ENCODE data around the gene PPP6R1.

The PPP6R1 gene

DNA sequence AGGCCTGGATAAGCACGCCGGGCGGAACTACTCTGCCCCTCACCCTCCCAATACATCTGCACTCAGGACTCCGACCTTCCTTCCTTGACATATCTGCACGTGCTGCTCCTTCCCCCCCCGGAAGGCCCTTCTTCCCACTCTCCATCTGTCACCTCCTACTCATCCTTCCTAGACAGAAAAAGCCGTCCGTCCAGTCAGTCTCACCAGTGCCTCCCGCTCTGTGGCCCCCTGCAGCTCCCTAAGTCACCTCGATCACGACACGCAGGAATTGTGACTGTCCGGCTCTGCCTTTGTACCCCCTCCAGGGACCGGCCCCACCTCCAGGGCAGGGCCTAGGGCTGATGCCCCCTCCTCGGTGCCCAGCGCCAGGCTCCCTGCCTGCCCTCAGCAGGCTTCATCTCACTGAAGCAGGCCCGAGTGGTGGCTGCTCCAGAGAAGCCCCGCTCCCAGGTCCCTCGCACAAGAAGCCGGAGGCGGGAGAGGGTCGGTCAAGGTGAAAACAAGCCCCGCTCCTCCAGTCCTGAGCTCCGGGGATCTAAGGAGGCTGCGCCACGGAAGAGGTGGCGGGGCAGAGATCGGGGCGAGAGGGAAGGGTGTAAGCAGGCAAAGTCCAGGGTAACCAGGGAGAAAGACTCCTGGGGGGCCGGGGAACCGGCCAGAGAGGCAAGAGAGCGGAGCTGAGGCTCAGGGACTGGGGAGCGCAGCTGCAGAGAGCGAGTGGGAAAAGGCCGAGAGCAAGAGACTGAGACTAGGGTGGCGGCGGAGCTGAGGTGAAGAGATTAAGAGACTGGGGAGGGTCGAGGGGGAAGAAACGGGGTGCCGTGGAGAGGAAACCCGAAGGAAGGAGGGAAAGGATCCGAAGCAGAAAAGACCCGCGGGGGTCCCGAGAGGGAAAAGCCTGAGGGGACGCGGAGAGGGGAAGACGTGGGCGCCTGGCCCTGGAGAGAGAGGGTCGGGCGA, 1.1 kb downstream of the PPP6R1 start:
- DNase-seq: peak; percentile 60

DNA sequence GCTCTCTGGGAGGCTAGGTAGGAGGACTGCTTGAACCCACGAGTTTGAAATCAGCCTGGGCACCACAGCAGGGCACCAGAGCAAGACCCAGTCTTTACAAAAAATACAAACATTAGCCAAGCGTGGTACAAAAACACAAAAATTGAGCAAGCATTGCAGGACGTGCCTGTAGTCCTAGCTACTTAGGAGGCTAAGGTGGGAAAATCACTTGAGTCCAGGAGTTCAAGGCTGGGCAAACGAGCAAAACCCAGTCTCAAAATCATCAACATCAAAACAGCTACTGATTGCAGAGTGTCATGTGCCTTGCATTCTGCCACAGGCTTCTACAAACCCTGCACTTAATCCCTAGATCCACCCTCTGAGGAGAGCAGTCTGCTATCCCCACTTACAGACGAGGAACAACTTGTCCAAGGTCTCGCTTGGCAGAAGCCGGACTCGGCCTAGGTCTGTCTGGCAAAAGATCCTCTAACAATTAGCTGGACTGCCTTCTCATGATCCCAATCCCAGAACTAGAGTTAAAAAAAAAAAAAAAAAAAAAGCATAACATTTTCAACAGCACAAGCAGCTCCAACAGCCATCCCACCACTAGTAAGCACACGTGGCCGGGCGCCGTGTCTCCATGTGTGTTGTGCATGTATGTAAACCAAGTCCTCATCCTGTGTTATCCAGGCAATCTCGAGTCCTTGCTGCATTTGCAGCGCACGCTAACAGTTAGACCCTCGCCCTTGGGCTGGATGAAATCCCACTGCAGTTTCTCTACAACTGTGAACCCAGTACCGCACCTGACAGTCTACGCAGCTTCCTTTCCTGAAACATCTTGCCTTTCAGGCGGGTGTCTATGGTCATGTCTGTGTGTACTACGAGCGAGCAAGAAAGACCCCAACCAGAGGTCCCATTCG, 2.0 kb downstream of the PPP6R1 start:
- DNase-seq: no peak

DNA sequence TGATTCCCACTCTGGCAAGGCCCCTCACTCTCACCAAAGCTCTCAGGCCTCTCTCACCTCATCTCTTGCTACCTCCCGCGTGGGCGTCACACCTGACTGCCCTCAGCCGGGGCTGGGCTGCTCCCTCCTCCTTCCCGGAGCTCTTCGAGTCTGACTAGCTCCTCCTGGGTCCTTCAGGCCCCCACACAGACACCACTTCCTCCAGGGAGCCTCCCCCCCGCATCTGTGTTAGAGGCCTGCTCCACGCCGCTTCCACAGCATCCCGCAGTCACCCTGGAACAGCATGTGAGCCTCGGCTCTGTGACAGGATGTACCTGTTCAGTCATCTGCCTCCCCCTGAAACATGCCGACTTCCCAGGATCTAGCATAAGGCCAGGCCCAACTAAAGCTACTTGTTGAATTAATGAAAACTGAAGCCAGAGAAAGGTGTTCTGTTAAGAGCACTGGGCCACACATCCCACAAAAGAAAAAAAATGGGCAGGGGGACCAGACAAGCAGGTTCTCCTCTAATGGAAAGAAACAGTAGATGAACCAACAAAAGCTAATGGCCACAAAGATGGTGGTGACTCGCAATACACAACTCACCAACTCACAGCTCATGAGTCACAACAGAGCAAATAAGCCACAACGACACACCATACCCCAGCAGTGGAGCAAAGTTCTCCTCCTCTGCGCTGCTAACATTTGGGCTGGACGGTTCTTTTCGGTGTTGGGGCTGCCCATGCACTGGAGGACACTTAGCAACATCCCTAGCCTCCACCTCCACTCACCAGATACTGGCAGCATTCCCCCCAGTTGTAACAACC, 3.0 kb downstream of the PPP6R1 start:
- no peak for DNase-seq

DNA sequence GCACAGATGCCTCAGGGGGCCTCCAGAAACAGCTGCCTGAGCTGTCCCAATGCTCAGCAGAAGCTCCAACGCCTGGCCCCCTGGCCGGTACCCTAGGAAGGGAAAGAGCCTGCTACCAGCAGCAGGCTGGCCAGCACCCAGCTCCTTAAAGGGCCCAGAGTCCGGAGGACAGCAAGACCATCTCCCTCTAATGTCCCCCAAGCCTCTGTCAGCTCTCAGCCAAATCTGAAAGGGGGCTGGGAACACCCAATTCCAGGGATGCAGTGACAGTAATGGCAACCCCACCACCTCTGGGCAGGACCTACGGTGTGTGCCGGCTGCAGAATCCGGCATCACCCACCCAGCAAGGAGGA, 4.2 kb downstream of the PPP6R1 start:
- no peak for DNase-seq

DNA sequence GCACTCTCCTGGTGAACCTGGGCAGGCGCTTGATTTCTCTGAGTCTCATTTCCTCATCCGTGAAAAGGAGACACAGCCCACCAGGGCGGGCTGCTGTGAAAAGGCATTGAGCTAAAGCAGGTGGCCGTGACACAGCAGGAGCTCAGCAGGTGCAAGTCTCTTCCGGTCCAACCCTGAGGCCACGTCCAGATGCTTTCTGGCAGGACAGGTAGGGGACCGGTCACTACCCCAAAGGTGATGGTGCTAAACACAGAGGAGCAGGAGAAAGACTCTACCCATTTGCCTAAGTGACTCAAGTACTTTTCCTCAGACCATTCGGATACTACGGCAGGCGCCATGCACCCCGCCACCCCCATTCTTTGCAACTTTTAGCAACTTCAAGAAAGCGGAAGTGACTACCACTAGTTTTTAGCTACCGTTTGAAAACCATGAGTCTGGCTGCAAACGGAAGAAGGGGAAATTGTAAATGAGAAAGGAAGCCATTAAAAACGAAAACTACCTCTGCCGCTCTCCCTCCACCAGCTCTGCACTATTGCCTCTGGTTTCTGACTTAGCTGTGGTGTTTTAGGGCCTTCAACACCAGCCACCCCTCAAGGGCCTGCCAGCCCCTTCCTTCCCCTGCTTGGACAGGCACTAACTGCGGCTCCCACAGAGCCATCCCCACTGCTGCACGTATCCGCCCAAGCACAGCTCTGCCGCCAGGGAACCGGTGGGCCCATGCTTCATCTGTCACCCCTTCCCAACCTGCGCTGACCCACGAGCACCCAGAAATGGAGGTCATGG, 4.8 kb downstream of the PPP6R1 start:
- peak; percentile 83 for DNase-seq

DNA sequence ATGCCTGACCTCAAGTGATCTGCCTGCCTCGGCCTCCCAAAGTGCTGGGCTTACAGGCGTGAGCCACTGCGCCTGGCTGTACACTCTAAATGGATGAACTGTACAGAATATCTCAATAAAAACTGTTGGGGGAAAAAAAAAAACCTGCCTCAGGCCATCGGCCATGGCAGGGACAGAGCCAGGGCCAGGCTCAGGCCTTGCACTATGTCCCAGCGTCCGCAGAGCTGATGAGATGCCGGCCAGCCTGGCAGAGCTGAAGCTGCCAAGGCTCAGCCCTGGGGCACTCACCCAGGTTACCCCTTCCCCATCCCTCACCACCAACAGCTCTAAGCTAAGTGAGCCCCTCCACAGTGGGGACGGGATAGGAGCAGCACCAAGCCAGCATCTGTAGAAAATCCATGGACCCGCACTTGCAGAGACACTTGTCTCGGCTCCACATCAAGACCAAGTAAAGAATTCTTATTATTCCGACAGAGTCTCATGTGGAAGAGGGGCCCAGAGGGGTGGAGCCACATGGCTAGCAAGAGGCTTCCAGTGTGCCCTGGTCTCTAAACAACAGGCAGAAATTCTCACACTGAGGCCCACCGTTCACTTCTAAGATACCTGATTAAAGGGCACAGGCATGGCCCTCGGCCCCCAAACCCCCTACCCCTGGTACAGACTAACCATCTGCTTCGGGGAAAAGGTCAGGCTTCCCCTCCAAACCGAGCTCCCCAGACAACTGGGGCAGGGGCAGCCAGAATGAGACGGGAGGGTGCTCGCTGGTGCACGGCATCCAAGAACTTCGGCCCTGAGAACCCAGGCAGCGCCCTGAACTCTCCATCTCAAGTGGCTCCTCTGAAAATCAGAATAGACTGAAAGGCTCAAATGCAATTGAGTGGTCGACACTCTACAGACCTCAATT, 5.8 kb downstream of the PPP6R1 start:
- DNase-seq: no peak

DNA sequence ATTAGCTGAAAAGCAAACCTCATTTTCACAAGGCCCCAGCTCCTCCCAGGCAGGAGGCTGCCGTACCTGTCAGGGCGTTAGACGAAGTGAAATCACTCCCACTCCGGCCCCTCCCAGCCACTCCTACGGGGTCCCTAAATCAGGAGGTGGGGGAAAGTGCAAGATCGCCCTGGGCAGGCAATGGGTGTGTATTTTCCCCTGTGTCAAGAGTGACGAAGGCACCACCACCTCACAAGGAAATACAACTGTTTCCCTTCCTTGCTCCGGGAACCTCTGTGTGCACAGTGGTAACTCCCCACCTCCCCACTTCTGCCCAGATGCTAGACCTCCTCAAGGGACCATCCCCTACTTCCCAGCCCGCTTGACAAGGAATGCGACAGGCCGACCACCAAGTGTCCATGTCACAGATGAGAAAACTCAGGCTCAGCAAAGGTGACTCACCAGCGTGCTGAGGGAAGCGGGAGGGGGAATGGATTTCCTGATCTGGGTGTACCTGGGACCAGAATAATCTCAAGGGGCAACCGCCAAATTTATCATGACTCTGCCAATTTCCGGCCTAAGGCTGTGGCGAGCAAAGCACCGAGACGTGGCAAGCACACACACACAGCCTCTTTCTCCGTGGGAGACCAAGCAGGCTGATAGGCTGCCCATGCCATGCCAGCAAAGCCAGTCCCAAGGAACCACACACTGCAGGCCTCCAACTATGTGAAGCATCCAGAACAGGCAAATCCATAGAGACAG, 7.3 kb downstream of the PPP6R1 start:
- DNase-seq: no peak

DNA sequence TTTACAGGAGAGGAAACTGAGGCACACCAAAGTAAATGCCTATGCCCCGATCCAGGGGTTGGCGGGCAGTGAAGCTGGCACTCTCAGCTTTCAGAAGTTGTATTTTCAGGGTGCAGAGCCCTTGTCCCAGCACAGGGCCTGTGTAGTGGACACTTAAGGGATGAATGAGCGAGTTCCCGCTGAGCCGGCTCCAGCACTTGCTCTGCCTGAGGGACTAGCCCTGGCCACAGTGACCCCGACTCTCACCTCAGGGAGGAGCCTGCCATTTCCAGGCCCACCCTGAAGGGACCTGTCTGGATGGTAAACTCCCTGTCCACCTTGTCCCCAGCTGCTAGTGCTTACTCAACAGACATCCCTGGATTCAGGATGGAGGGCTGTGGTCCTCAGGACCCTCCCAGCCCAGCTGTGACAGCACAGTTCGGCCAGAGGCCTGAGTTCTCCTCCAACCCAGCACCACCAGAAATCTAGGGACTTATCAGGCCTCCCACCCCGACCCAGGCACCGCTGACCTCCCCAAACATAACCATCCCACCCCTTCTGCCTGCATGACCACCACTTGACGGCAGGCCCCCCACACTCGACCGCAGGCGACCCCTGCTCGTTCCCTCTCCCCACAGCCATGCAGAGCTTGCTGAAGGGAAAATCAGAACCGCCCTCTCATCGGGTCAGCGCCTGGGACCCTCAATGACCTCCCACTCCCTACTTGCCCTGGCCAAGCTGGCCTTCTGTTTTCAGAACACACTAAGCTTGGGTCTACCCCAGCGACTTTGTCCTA, 8.4 kb downstream of the PPP6R1 start:
- no peak for DNase-seq

DNA sequence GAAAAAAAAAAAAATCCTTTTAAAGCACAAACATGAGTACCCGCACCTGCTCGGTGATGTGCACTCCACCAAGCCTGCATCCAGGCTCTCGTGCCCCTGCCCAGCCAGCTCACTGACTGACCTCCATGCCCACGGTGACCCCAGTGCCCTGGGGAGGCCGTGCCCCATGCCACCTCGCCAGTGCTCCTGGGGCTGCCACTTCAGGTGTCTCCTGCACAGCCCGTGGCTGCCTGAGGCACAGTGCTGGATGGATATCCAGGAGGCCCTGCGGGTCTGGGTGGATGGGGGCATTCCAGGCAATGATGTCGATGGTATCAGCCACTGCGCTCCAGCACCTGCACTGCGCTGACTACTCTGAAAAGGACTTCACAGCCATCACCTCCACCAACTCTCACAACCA, 9.0 kb downstream of the PPP6R1 start:
- no peak for DNase-seq

DNA sequence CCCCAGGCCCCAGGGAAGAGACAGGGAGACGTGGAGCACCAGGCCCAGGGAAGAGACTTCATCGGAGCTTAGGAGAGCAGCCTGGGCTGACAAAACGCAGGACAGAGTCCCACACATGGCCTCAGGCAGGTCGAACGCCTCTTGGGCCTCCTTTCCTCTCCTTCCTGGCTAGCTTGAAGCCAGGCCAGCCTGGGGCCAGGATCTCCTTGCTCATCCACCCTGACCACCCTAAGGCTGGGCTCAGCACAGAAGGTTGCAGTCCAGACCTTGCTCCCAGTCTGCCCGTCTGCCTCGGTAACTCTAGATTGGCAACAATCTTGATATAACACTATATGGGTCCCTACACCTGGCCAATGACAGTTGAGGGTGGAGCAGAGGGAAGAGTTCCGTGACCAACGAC, 10.1 kb downstream of the PPP6R1 start:
- no peak for DNase-seq

DNA sequence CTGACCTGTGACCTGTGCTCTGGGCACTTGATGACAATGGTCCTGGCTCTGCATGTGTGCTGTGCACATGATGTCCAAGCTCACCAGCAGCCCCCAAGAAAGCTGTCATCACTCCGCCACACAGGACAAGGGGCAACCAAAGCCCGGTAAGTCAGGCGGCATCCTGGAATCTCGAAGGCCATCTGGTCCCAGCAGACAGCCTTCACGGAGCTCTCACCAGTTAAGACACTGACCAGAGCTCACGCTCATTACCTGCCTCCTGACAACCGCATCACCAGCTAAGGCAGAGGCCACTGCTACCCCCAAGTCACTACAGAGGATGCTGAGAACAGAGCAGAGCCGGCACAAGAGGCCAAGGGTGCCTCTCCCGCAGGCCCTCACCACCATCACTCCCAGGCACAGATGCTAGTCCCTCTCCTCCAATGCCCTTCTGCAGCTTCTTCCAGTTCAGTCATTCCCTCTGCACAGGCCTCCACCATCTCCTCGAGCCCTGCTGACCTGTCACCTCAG, 10.6 kb downstream of the PPP6R1 start:
- DNase-seq: no peak

DNA sequence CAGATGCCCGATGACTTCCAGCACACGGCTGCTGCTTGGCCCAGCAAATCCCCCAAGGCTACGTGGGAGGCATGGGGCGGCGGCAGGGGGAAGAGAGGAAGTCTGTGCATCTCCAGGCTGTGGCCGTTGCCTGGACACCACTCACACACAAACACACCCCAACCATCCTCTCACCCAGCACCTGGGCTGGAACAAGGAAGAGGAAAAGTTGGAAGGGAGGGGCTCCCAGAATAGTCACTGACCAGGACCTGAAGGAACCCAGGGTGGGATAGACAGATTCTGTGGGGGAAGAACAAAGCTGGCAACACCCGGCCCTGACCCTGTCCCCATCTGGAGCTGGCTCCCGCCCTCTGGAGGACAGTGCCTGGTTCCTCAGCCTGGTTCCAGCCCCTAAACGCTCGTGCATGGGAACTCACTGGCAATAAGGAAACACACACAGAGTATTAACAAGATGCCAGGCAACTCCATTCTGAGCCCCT, 11.2 kb downstream of the PPP6R1 start:
- peak; percentile 40 for DNase-seq

DNA sequence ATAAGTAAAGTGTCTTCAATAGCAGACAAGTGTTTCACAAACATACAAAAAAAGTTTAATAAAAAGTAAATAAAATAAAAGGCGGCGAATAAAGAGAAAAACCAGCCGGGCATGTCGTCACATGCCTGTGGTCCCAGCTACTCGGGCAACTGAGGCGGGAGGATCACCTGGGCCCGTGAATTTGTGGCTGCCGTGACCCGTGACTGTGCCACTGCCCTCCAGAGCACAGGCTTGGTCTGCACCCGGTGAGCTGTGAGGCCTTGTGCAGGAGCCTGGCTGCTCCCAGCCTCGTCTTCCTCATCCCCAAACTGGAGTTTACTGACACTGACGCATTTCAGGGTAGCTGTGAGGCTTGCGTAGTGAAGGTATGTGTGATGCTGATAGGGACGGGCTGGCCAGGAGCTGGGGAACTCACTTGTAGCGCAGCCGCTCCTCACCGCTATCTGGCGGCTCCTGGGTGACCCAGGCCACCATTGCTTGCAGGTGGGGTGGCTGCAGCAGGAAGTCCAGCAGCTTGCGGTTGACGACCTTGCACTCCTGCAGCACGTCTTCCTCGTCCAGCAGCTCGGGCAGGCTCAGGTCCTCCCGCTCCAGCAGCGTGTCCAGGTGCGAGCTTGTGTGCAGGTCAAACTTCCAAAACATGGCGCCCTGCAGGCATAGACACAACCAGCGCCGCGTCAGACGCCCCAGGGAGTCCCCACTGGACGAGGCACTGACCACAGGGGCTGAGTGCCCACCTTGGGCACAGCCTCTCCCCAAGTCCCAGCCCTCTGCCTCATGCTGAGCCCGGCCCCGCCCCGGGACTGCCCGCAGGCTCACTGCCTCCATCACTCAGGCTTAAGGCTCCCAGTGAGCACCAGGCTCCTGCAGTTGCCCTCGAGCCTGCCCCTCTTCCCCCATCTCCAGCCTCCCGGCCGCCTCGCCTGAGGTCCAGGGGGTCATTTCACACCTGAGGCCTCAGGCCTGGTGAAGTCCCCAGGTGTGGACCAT, 12.1 kb downstream of the PPP6R1 start:
- DNase-seq: no peak

DNA sequence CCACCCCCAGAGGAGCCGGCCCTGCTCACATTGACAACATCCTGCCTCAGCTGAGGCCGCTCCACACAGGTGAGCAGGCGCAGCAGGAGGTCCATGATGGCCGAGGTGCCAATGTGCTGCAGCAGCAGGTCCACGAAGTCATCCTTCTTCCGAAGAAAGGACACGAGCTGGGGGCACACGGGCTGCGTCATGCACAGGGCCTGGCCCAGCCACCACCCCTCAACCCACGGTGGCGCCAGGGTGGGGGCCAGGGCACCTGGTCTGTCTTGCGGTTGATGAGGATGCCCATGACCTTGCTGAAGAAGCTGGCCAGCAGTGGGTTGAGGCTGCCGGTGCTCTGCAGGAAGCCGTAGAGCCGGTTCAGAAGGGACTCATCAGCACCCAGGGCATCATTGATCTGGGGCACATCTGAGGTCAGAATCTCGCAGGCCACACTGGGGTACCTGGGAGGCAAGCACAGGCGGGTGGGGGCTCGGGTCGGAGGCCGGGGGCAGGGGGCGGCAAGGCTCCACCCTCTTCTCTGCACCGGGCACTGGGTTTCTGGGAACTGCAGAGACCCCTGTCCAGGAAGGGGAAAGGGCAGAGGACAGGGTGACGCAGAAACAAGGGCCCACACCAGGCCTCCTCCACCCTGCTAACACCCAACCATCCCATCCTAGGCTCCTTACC, 13.4 kb downstream of the PPP6R1 start:
- DNase-seq: no peak

DNA sequence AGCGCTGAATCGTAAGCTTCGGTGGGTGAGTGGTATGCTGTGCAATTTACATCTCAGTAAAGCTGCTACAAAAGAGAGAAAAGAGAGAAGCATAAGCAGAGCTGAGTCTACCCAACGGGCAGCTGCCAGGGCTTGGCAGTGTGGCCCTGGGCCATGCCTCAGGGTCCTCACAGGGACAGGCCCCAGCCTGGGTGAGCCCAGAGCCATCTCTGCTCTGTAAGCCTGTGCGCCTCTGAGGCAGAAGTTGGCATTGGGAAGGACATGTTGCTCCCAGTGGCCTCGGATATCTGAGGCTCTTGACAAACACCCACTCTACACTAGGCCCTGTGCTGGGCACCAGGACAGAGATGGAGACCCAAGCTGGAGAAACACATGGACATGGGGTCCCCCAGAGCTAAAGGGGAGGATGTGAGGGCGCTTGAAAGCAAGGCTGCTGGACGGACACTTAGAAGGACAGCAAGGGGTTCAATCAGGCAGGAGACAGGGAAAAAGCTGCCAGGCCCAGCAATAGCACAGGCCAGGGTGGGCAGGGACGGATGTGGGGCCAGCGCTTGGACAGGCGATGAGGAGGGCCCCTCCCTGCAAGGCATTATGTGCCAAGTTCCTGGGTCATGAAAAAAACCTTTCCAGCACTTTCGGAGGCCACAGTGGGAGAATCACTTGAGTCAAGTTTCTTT, 14.7 kb downstream of the PPP6R1 start:
- no peak for DNase-seq

DNA sequence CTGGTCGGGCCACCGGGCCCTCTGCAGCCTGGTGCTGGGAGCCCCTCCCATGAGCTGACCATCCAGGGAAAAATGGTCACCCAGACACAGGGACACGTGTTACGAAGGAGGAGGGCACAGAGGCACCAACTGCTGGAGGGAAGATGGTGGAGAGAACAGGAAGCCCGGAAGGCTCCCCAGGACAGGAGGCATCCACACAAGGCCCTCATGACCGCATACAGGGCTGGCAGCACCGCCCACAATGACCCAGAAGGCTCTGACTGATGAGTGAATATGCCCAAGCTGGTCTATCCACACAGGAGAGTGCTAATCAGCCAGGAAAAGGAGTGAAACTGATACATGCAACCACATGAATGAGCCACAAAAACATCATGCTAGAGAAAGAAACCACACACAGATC, 16.3 kb downstream of the PPP6R1 start:
- DNase-seq: no peak
